A549 (cell line): ENCODE measurements around the gene SPINK4. TPM values are rescaled to one million over a fixed set of nuclear protein-coding genes. Genes with fewer than 3 reads are reported as not detected.

Source experiments
- ATAC-seq, 2 experiments: fragments of 200-7000 bp in 1 of 2; fragments of >200 bp in 1 of 2; cut with Nextera tagmentation in 1 of 2; cut with Tn5 transposase in 1 of 2; 3 replicates each; pipeline versions ENCODE4 v1.8.0 to v1.9.1; 2018 to 2020; ENCODE audit warnings: mild to moderate bottlenecking in 1 of 2, moderate library complexity in 1 of 2
- CTCF ChIA-PET: fragments of 300-600 bp; sonication (Branson Sonifier 250); formaldehyde crosslinking; extraction: SDS; loops from one replicate; lab custom pipeline; 2021; ENCODE audit warnings: antibody characterized with exemption, inconsistent platforms; lab: Yijun Ruan, JAX
- POLR2A ChIA-PET: fragments of 350-600 bp; formaldehyde crosslinking; extraction: SDS; loops from one replicate; lab custom pipeline; 2021; ENCODE audit warnings: antibody characterized with exemption, inconsistent platforms; lab: Yijun Ruan, JAX
- DNase-seq, 2 experiments: peaks; one replicate each; pipeline versions ENCODE4 v3.0.0 to v3.0.0-alpha.2; 2011 to 2016; ENCODE audit warnings: low read depth in 1 of 2, low spot score in 1 of 2
- FAIRE-seq: peaks from 2 replicates; lab custom pipeline; 2011; peaks lifted over from hg19 to GRCh38; lab: Jason Lieb, UNC
- H3K27ac ChIP-seq, 2 experiments: fragments of >200 bp; sonication (Bioruptor Twin); formaldehyde crosslinking; 3 replicates each; pipeline ENCODE4 v1.5.1; 2016 to 2017
- H3K4me1 ChIP-seq: fragments of >200 bp; sonication (Bioruptor Twin); formaldehyde crosslinking; 3 replicates; pipeline ENCODE4 v1.6.1; 2016
- H3K4me2 ChIP-seq: fragments of >200 bp; sonication (Bioruptor Twin); formaldehyde crosslinking; 3 replicates; pipeline ENCODE4 v1.6.1; 2016
- H3K4me3 ChIP-seq: fragments of >200 bp; sonication (Bioruptor Twin); formaldehyde crosslinking; 3 replicates; pipeline ENCODE4 v1.5.1; 2016
- H3K9me3 ChIP-seq: fragments of >200 bp; sonication (Bioruptor Twin); formaldehyde crosslinking; 3 replicates; pipeline ENCODE4 v1.6.1; 2016
- BHLHE40 ChIP-seq: IDR thresholded peaks from 2 replicates; pipeline ENCODE4 v1.6.1; 2012; ENCODE audit warnings: low read depth, low read length, inconsistent platforms
- CBX8 ChIP-seq: fragments of 200-600 bp; sonication (generic); IDR thresholded peaks from 2 replicates; pipeline ENCODE4 v1.6.1; 2016
- CEBPB ChIP-seq, 2 experiments: fragments of >200 bp in 1 of 2; sonication (Bioruptor Twin) in 1 of 2; formaldehyde crosslinking in 1 of 2; IDR thresholded peaks; 2 replicates each; pipeline ENCODE4 v1.6.1; 2012 to 2016
- EHMT2 ChIP-seq: fragments of 200-600 bp; sonication (generic); IDR thresholded peaks from 2 replicates; pipeline ENCODE4 v1.6.1; 2016; ENCODE audit warnings: antibody characterized with exemption, low read depth, mild to moderate bottlenecking, moderate library complexity
- ESRRA ChIP-seq: fragments of 150-350 bp; IDR thresholded peaks from 2 replicates; pipeline ENCODE4 v1.6.1; 2014; ENCODE audit warnings: mild to moderate bottlenecking, low read length, borderline replicate concordance
- FOSB ChIP-seq: fragments of 250-450 bp; sonication (Bioruptor Pico); IDR thresholded peaks from 2 replicates; pipeline ENCODE4 v1.5.0; 2020; ENCODE audit warnings: mild to moderate bottlenecking, moderate library complexity
- FOSL2 ChIP-seq, 2 experiments: fragments of 450-650 bp in 1 of 2; fragments of >200 bp in 1 of 2; sonication (Bioruptor Twin) in 1 of 2; formaldehyde crosslinking; IDR thresholded peaks; 2 replicates each; pipeline versions ENCODE4 v1.5.0 to v1.6.1; 2016 to 2020; ENCODE audit warnings: mild to moderate bottlenecking in 1 of 2, moderate library complexity in 1 of 2
- HEYL ChIP-seq: fragments of 250-450 bp; sonication (Bioruptor Pico); IDR thresholded peaks from 2 replicates; pipeline ENCODE4 v1.8.0; 2021; ENCODE audit warnings: mild to moderate bottlenecking, moderate library complexity
- KDM1A ChIP-seq: fragments of 200-600 bp; sonication (generic); IDR thresholded peaks from 2 replicates; pipeline ENCODE4 v1.6.1; 2016; ENCODE audit warnings: low read depth, mild to moderate bottlenecking
- MAZ ChIP-seq: fragments of 150-350 bp; IDR thresholded peaks from 2 replicates; pipeline ENCODE4 v1.6.1; 2014; ENCODE audit warnings: antibody characterized with exemption, low read depth, low read length, borderline replicate concordance
- MYC ChIP-seq: IDR thresholded peaks from 2 replicates; pipeline ENCODE4 v1.6.1; 2012; ENCODE audit warnings: mild to moderate bottlenecking, inconsistent platforms, low read length, improper control_type of control experiment, borderline replicate concordance
- NFE2L2 ChIP-seq: fragments of 150-350 bp; conservative IDR thresholded peaks from 2 replicates; pipeline ENCODE4 v1.6.1; 2014; ENCODE audit warnings: low read length
- POLR2AphosphoS2 ChIP-seq: conservative IDR thresholded peaks from 2 replicates; pipeline ENCODE4 v1.6.1; 2012; ENCODE audit warnings: low read length, improper control_type of control experiment, inconsistent platforms
- RARB ChIP-seq: fragments of 250-450 bp; sonication (Bioruptor Pico); IDR thresholded peaks from 2 replicates; pipeline ENCODE4 v1.8.0; 2021; ENCODE audit warnings: mild to moderate bottlenecking, moderate library complexity
- ZFP36 ChIP-seq: fragments of 450-650 bp; IDR thresholded peaks from 2 replicates; pipeline ENCODE4 v1.6.1; 2014; ENCODE audit warnings: borderline replicate concordance; ENCODE audit not compliant: partially characterized antibody
- ZSCAN20 ChIP-seq: fragments of 250-450 bp; sonication (Bioruptor Pico); IDR thresholded peaks from 2 replicates; pipeline ENCODE4 v1.8.0; 2022; ENCODE audit warnings: mild to moderate bottlenecking, moderate library complexity
- WGBS: methylation state at CpG from one replicate; pipeline ENCODE4 v1.1.6; 2017; ENCODE audit errors: missing lambda C conversion rate; 5-methylcytosine and 5-hydroxymethylcytosine counted together
- polyA plus RNA-seq, 4 experiments: library from polyadenylated mRNA; depleted of rRNA in 3 of 4; stranded (reverse); fragments of >200 nt; fragmentation: RNase III in 1 of 4; extraction: RNeasy Plus Mini Kit Qiagen cat#74134 plus additional on column Dnase treatment in 1 of 4; gene quantifications; 2 replicates in 3 of 4; 3 replicates in 1 of 4; pipeline ENCODE4 v1.2.3, GENCODE V29; 2011 to 2017
- TF ChIP-seq, protein P1 (sequence below): IDR thresholded peaks from 2 replicates; pipeline ENCODE4 v1.6.1; 2012; ENCODE audit warnings: low read depth, borderline replicate concordance
- TF ChIP-seq, protein P2 (sequence below): fragments of 250-450 bp; sonication (Bioruptor Pico); IDR thresholded peaks from 2 replicates; pipeline ENCODE4 v1.5.0; 2020; ENCODE audit warnings: low read depth, mild to moderate bottlenecking, moderate library complexity
- TF ChIP-seq, protein P3 (sequence below): fragments of 450-650 bp; IDR thresholded peaks from 2 replicates; pipeline ENCODE4 v1.6.1; 2014; ENCODE audit warnings: antibody characterized with exemption

Gene SPINK4
- polyA plus RNA-seq, 2 of the 4 experiments (the other 2 are of a cell fraction): not detected

DNA sequence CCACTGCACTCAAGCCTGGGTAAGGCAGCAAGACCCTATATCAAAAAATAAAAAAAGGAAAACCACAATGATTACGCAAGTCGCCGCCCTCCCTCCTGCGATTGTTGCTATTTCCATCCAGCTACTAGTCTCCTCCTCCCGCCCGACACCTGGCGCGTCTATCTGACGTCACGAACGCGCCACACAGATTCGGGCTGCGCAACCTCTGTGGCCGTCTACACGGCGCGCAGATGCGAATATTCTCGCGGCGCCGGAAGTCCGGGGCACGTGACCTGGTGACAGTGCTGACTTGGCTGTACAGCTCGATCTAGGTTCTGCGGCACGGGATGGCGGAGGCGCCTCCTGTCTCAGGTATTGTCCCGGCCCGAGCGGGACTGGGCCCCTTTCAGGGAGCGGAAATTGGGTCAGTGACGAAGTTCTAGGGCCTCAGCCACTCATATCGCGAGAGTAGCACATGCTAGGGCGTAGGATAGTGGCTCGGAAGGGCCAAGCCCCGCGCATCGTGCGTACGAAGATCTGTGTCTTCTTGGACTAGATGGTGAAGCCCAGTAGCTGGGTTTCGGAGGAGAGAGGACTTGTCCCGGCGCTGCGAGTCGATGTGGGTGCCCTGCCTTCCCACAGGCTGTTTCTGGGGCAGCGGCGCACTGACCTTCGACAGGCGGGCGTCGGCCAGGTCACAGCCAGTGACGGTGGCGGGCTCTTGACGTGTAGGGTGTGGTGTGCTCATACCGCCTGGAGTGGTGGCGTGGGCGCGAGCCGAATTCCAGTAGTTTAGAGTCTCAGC is 50.5 kb downstream of the SPINK4 start, which contains the start of gene NFX1 (continued):
- TF ChIP-seq, protein P1, sequence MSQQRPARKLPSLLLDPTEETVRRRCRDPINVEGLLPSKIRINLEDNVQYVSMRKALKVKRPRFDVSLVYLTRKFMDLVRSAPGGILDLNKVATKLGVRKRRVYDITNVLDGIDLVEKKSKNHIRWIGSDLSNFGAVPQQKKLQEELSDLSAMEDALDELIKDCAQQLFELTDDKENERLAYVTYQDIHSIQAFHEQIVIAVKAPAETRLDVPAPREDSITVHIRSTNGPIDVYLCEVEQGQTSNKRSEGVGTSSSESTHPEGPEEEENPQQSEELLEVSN: peak; percentile 92
- TF ChIP-seq FOSB (peak; percentile 88), CEBPB (IDR thresholded peaks at IDR 0.05) (peak; percentile 97 to 98), MAZ (no peak), ZSCAN20 (CRISPR knock-in tag) (peak; percentile 83), BHLHE40 (peak; percentile 93), RARB (CRISPR knock-in tag) (0 out of 2 replicates have a peak, but pooled peaks have one; percentile 55), CBX8 (no peak)
- TF ChIP-seq, protein P2, sequence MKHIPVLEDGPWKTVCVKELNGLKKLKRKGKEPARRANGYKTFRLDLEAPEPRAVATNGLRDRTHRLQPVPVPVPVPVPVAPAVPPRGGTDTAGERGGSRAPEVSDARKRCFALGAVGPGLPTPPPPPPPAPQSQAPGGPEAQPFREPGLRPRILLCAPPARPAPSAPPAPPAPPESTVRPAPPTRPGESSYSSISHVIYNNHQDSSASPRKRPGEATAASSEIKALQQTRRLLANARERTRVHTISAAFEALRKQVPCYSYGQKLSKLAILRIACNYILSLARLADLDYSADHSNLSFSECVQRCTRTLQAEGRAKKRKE (CRISPR knock-in tag): peak; percentile 65; the same call in 1 of the 2 replicates
- TF ChIP-seq, protein P3, sequence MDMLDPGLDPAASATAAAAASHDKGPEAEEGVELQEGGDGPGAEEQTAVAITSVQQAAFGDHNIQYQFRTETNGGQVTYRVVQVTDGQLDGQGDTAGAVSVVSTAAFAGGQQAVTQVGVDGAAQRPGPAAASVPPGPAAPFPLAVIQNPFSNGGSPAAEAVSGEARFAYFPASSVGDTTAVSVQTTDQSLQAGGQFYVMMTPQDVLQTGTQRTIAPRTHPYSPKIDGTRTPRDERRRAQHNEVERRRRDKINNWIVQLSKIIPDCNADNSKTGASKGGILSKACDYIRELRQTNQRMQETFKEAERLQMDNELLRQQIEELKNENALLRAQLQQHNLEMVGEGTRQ: peak; percentile 98

DNA sequence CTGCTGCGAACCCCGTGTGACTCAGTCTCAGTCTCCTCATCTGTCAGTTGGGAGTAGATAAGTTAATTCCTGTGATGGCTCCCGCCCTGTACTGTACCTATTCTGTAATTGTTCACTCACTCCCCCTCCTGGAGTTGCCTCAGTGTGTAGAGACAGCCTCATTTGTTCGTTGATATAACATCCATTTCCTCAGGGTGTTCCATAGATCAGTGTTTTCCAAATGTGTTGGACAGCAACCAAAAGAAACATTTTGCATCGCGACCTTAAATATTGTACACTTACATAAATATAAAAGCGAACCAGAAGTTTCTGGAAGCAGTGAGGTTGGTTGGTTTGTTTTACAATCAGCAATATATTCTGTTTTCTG is 51.0 kb downstream of the SPINK4 start:
- TF ChIP-seq NFE2L2 (no peak), ZFP36 (no peak), FOSL2 (IDR thresholded peaks at IDR 0.05) (no peak), FOSL2 (CRISPR knock-in tag; IDR thresholded peaks at IDR 0.05) (peak; percentile 72), ESRRA (0 out of 2 replicates have a peak, but pooled peaks have one; percentile 42), POLR2AphosphoS2 (peak; percentile 8; the same call in 1 of the 2 replicates)

DNA sequence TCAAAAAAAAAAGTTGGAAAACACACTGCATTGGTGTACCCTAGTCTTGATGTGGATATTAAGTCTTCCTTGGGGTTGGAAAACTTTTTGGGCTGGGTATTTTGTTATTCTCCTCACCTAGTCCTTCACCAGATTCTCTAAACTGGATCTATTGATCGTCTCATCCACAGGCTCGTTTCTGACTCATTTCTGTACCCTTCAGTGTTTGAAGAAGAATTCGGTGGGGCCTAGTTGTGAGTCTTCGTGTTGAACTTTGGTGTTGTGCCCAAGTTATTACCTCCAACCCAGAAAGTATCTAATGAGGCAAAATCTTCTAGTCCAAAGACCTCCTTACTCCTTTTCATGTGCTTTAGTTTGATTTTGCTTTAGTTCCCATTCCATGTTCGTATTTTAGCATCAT is 51.9 kb downstream of the SPINK4 start:
- peaks cover 54% of the 10 kb centered on the region for H3K4me1 ChIP-seq
- DNase-seq: no peak
- no peak for ATAC-seq
- FAIRE-seq: no peak
- H3K4me2 ChIP-seq: peak overlapping the region; percentile 78
- H3K4me3 ChIP-seq: no peak overlapping the region
- WGBS: 84% methylated on average over 5 of the region's 5 CpGs
- H3K27ac ChIP-seq: no peak overlapping the region
- POLR2A ChIA-PET: no interaction called here
- TF ChIP-seq FOSL2 (IDR thresholded peaks at IDR 0.05) (no peak), FOSL2 (CRISPR knock-in tag; IDR thresholded peaks at IDR 0.05) (0 out of 2 replicates have a peak, but pooled peaks have one; percentile 3), ESRRA (no peak)
- CTCF ChIA-PET: interaction anchor here (2.6 kb wide), 1 partner anchor 174 kb away, joined by 7 read pairs; no protein-coding TSS in a partner anchor
- H3K9me3 ChIP-seq: no peaks in the 10 kb centered on the region

More for the DNA sequence above, 51.0 kb downstream of the SPINK4 start:
- whole genome bisulfite sequencing: 4% methylated on average over 7 of the region's 7 CpGs
- POLR2A ChIA-PET: interaction anchor here (1.1 to 1.7 kb wide), 5 partner anchors 27 to 266 kb away, joined by 4 to 12 read pairs (median 5); partner anchors contain the start of genes BAG1, CHMP5, DNAJA1 and NOL6
- ATAC-seq (no peak), DNase-seq (no peak), FAIRE-seq (no peak)
- Histone ChIP-seq H3K4me3 (peak overlapping the region; percentile 66), H3K4me2 (peak overlapping the region; percentile 78), H3K9me3 (no peaks in the 10 kb centered on the region), H3K27ac (peak overlapping the region; percentile 91 to 99), H3K4me1 (peaks cover 48% of the 10 kb centered on the region)
- CTCF ChIA-PET: interaction anchor here (1.1 to 2.6 kb wide), 5 partner anchors 10 to 175 kb away, joined by 3 to 7 read pairs (median 4); no protein-coding TSS in a partner anchor

DNA sequence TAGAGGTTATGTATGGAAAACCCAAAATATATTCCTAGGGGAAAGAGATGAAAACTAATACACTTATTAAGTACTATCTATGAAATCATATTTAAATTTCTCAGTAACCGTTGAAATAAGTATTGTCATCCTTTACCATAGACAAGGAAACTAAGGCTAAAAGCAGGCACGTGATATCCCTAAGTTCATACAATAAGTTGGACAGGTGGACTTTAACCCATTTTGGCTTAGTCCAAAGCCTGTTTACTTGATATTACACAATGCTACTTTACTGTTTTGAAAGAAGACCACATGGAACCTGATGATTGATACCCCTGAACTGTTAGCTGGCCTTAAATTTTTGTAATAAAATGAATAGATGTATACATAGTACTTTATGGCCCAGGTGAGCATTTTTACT is 53.8 kb downstream of the SPINK4 start:
- DNase-seq: no peak
- TF ChIP-seq MYC (no peak), EHMT2 (no peak), HEYL (CRISPR knock-in tag) (no peak), KDM1A (no peak)
- TF ChIP-seq, all 56 proteins: peak for 0
- ATAC-seq: no peak
- 88% methylated on average over 2 of the region's 2 CpGs for WGBS
- Histone ChIP-seq H3K4me2 (peak overlapping the region; percentile 7; the same call in 1 of the 3 replicates), H3K27ac (no peak overlapping the region), H3K4me1 (peaks cover 52% of the 10 kb centered on the region), H3K9me3 (no peaks in the 10 kb centered on the region), H3K4me3 (no peak overlapping the region)
- CTCF ChIA-PET: interaction anchor here (0.6 kb wide), 1 partner anchor 21 kb away, joined by 3 read pairs; no protein-coding TSS in a partner anchor
- POLR2A ChIA-PET: no interaction called here
- FAIRE-seq: no peak
